Frontal cortex (tissue), 4 donors: ENCODE results near the gene WFDC10A. TPM values are rescaled to one million over a fixed set of nuclear protein-coding genes. Genes with fewer than 3 reads are reported as not detected.
"Not testable (repeated sequence)": the region's sequence is repeated elsewhere in the genome, so short reads cannot be mapped to it uniquely, and the experiment has no call there.

ENCODE experiments used
- DNase-seq, 2 donors: peaks; one replicate each; pipeline ENCODE4 v3.0.0; 2012; ENCODE audit warnings: low spot score in 2 of 2
- FAIRE-seq: peaks from 2 replicates; lab custom pipeline; 2012; peaks lifted over from hg19 to GRCh38; lab: Jason Lieb, UNC
- total RNA-seq: library from RNA; depleted of rRNA; stranded (reverse); fragments of >200 nt; gene quantifications from one replicate; pipeline ENCODE4 v1.2.3, GENCODE V29; 2014
- donor health status: control.
- donor health status: control.
- donor health status: control.

Gene WFDC10A
- total RNA-seq, 1 donor from 2014 or later, result not detected

DNA sequence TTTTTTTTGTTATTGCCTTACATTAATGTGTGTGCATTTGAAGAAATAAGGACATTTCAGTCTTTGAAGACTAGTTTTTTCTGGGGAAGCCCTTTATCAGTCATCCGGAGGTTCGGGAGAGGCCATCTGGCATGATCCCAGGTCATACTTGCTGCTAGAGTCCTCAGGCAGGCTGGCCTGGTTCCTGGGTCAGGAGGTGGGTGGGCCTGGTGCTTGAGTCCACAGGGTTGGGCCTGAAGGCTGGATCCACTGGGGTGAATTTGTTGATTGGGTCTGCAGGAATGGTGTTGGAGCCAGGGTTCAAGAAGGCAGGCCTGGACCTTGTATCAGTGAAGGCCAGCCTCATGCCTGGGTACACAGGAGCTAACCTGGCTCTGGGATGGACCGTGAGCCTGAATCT lies 17.3 kb downstream of the WFDC10A start:
- FAIRE-seq, result no peak

DNA sequence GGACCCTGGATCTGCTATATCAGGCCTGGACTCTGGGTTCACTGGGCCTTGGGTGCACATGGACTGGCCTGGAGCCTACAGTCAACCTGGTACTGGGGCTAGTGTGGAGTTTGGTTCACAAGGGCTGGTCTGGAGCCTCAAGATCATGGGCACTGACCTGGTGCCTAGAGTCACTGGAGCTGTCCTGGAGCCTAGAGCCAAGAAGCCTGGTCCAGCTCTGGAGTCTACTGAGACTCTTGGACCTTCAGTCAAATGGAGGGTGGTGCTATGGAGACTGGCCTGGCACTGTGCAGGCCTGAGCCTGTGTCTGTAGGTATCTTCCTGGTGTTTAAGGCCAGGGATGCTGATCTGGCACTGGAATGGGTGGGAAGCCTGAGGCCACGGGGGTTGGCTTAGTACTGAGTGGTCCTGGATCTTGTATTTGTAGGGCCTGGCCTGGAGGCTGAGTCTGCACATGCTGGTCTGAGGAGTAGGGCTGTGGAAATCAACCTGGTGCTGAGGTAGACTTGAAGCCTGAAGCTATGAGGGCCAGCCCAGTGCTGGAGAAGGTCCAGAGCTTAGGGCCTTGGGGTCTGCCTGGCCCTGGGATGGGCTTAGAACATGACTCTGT lies 18.0 kb downstream of the WFDC10A start:
- DNase-seq (no peak), FAIRE-seq (no peak)

More for the DNA sequence above, 17.3 kb downstream of the WFDC10A start:
- no peak for DNase-seq

DNA sequence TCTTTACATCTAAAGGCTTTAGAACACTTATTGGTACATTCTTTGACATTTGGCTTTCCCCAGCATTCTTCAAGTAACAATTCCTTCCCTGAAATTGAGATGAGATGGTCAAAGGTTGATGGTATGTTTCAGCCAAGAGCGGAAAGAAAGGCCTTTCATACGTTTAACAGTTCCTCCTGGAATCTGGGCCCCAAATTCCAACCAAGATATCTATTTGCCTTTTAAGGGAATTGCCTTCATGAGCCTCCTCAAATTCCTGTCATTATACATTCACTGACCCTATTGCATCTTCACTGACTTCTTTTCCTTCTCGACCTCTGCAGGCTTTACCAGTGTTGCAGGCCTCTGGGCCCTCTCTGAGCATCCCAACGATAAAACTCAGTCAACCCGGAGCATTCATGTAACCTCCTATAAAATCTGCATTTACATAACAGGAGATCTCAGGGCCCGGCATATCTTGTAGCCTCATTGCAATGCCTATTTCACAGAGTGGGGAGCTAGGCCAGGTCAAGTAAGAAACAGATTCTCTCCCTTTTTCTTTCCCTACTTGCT lies 19.8 kb downstream of the WFDC10A start:
- DNase-seq, result no peak
- FAIRE-seq, result no peak

DNA sequence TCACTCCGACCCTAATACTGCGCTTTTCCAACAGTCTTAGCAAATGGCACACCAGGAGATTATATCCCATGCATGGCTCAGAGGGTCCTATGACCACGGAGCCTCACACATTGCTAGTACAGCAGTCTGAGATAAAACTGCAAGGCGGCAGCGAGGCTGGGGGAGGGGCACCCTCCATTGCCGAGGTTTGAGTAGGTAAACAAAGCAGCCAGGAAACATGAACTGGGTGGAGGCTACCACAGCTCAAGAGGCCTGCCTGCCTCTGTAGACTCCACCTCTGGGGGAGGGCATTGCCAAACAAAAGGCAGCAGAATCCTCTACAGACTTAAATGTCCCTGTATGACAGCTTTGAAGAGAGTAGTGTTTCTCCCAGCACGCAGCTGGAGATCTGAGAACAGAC lies 22.2 kb downstream of the WFDC10A start:
- DNase-seq, FAIRE-seq: not testable (repeated sequence)

DNA sequence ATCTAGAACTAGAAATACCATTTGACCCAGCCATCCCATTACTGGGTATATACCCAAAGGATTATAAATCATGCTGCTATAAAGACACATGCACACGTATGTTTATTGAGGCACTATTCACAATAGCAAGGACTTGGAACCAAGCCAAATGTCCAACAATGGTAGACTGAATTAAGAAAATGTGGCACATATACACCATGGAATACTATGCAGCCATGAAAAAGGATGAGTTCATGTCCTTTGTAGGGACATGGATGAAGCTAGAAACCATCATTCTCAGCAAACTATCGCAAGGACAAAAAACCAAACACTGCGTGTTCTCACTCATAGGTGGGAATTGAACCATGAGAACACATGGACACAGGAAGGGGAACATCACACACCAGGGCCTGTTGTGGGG lies 27.5 kb downstream of the WFDC10A start:
- DNase-seq, FAIRE-seq: not testable (repeated sequence)

DNA sequence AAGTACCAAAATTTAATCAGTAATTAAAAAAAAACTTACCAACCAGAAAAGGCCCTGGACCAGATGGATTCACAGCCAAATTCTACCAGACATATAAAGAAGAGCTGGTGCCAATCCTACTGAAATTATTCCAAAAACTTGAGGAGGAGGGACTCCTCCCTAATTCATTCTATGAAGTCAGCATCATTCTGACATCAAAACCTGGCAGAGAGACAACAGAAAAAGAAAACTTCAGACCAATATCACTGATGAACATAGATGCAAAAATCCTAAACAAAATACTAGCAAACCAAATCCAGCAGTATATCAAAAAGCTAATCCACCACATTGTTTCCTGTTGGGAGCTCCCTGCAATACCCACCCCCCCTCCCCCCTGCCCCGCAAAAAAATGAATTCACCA lies 40.6 kb downstream of the WFDC10A start, which contains the start of gene WFDC11:
Gene WFDC11, minus strand, starts transcription at position 101 of the 400 bp plus-strand sequence. CDS start 19,639 bp downstream, outside the sequence.
- DNase-seq, result no peak
- FAIRE-seq, result no peak

DNA sequence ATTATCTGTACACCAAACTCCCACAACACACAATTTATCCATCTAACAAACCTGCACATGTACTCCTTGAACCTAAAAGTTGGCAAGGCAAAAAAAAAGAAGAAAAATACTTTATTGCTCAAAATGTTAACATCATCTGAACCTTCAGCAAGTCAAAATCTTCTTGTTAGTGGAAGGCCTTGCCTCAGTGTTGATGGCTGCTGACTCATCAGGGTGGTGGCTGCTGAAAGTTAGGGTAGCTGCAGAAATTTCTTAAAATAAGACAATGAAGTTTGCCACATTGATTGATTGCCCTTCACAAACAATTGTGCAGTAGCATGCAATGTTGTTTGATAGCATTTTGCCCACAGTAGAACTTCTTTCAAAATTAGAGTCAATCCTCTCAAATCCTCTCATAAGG lies 43.2 kb downstream of the WFDC10A start:
- DNase-seq, result no peak
- no peak for FAIRE-seq

DNA sequence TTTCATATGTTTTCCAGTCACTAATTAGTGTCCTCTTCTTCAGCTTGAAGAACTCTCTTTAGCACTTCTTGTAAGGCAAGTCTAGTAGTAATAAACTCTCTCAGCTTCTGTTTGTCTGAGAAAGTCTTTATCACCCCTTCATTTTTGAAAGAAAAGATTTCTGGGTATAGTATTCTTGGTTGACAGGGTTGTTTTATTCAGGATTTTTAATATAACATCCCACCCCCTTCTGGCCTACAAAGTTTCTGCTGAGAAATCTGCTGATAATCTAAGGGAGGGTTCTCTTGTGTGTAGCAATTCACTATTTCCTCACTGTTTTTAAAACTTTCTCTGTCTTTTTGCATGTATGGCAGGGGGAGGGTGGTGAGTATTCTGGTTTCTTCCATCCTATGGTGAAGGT lies 50.1 kb downstream of the WFDC10A start:
- no peak for DNase-seq
- no peak for FAIRE-seq

Other genes with a start within 250 kb of the WFDC10A start
- gene DBNDD2, start 221.4 kb upstream of the WFDC10A start, total RNA-seq, result 2.9 TPM
- 10.2 TPM for gene PIGT, start 213.6 kb upstream of the WFDC10A start, total RNA-seq
- 3.3 TPM for gene WFDC2, start 160.0 kb upstream of the WFDC10A start, total RNA-seq
- not detected for gene SPINT3, start 114.1 kb upstream of the WFDC10A start, total RNA-seq
- not detected for gene WFDC6, start 90.3 kb upstream of the WFDC10A start, total RNA-seq
- gene EPPIN, start 82.3 kb upstream of the WFDC10A start, total RNA-seq, result not detected
- gene WFDC8, start 50.5 kb upstream of the WFDC10A start, total RNA-seq, result not detected
- gene WFDC9, start 1.5 kb downstream of the WFDC10A start, total RNA-seq, result not detected
- not detected for gene WFDC11, start 40.5 kb downstream of the WFDC10A start, total RNA-seq
- gene WFDC13, start 72.3 kb downstream of the WFDC10A start, total RNA-seq, result not detected
- gene WFDC10B, start 75.3 kb downstream of the WFDC10A start, total RNA-seq, result not detected
- gene SPINT4, start 92.6 kb downstream of the WFDC10A start, total RNA-seq, result not detected
- gene WFDC3, start 162.1 kb downstream of the WFDC10A start, total RNA-seq, result not detected
- gene DNTTIP1, start 162.2 kb downstream of the WFDC10A start, total RNA-seq, result 13.0 TPM
- 3.7 TPM for gene UBE2C, start 182.9 kb downstream of the WFDC10A start, total RNA-seq
- not detected for gene TNNC2, start 197.6 kb downstream of the WFDC10A start, total RNA-seq
- 15.5 TPM for gene SNX21, start 204.1 kb downstream of the WFDC10A start, total RNA-seq
- gene ACOT8, start 227.7 kb downstream of the WFDC10A start, total RNA-seq, result 32.6 TPM
- gene ZSWIM3, start 227.9 kb downstream of the WFDC10A start, total RNA-seq, result 13.9 TPM